OCI-LY7 (cell line): ENCODE measurements around the gene BICRAL.

Source experiments
- CTCF ChIP-seq: fragments of 200-600 bp; sonication (generic); conservative IDR thresholded peaks from 2 replicates; pipeline ENCODE4 v1.5.1; 2014; ENCODE audit warnings: mild to moderate bottlenecking, antibody characterized with exemption, low read length, moderate library complexity, mixed read lengths
- EZH2phosphoT487 ChIP-seq: fragments of 200-600 bp; sonication (generic); IDR thresholded peaks from 2 replicates; pipeline ENCODE4 v1.6.1; 2018; ENCODE audit warnings: low read depth, borderline replicate concordance, mild to moderate bottlenecking, mixed run types, antibody characterized with exemption, low read length, moderate library complexity, mixed read lengths

DNA sequence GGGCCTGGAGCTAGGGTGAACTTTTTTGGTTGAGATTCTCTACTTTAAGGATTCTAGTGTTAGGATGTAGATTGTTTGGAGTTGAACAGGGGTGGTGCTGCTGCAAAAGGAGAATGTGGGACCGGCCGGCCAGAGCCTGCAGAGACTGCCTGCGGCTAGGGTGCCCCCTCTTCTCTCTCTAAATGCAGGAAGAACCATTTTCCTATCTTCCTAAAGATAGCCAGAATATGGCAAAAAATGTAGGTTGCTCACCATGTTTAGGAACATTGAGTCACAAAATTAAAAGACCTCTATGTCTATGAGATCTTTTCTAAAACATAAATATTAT is 39.5 kb downstream of the BICRAL start:
- TF ChIP-seq CTCF (no peak), EZH2phosphoT487 (no peak)
